Spleen (tissue), 7 donors: ENCODE results near the gene CHL1.

Source experiments
- CTCF ChIP-seq, 11 experiments: fragments of 200-600 bp in 7 of 11; fragments of 450-650 bp in 4 of 11; sonication (generic) in 4 of 11; IDR thresholded peaks in 8 of 11; conservative IDR thresholded peaks in 3 of 11; 1 replicate in 7 of 11; 2 replicates in 4 of 11; pipeline versions ENCODE4 v1.4.0 to v1.8.0; 2016 to 2021; ENCODE audit warnings: antibody characterized with exemption in 11 of 11, inconsistent platforms in 4 of 11, mild to moderate bottlenecking in 1 of 11
- POLR2AphosphoS5 ChIP-seq, 3 donors: sonication (generic); formaldehyde crosslinking; IDR thresholded peaks; one replicate each; pipeline ENCODE4 v1.5.1; 2017; ENCODE audit warnings: antibody characterized with exemption in 3 of 3
- donor health status: DM: no; HTN: no; CAD: no; lungs with moderate emphysema.
- donor health status: DM: no; HTN: no; CAD: no.
- donor health status: DM: no; HTN: no; CAD: no.

GRCh38 chr3:308597-309321, 112.2 kb downstream of the CHL1 start:
- no peak for TF ChIP-seq POLR2AphosphoS5 (IDR thresholded peaks at IDR 0.05)
- TF ChIP-seq CTCF (IDR thresholded peaks at IDR 0.05 in 8 of 11, conservative IDR thresholded peaks at IDR 0.05 in 3 of 11), result no peak
